Cardiac septum (tissue), 1 donor: ENCODE results near the gene DUSP22. TPM values are rescaled to one million over a fixed set of nuclear protein-coding genes. Genes with fewer than 3 reads are reported as not detected.

Source experiments
- DNase-seq: peaks from one replicate; pipeline ENCODE4 v3.0.0-alpha.2; 2020; ENCODE audit warnings: low spot score
- intact Hi-C: fragments of 100-400 bp; cut with DNase I; formaldehyde crosslinking; loops from one replicate; pipeline ENCODE4 v1.14.0; 2022
- total RNA-seq: library from RNA; stranded (reverse); fragmentation: NEBNext Ultra II Directional; extraction: Animal tissue kit (Norgen Biotek cat#: 25700); gene quantifications from one replicate; pipeline ENCODE4 v1.2.1, GENCODE V29; 2021
- donor health status: DM: no; HTN: no; CAD: no.

The DUSP22 gene
- total RNA-seq, 1 donor from 2014 or later = 49.2 TPM

- intact Hi-C loops = no loop called here
- DNase-seq = no peak
Measured at GRCh38 chr6:355373-356208, 63.3 kb downstream of the DUSP22 start.

DNA sequence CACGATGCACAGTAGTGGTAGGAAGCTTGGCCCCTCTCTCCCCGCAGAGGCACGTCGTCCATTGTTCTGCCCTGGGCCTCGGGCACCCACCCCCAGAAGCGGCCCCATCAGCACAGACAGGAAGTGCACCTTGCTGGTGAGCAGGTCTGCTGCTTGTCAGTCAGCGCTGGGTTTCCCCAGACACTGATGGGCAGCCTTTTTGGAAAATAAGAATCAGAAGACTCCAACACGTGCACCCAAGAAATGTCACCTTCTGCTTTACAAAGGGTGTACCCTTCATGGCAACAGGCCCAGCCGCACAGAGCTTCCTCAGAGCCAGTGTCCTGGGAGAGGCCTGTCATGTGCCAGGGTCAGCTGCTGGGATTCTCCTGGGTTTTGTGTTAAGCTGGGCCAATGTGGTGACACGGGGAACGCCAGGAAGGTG lies 64.6 kb downstream of the DUSP22 start:
- peak; percentile 77 for DNase-seq
- intact Hi-C loops = no loop called here

GRCh38 chr6:357261-357790 lies 65.0 kb downstream of the DUSP22 start:
- no peak for DNase-seq
- intact Hi-C loops = no loop called here

- intact Hi-C loops = no loop called here
Measured at GRCh38 chr6:357791-358341, 65.6 kb downstream of the DUSP22 start.

GRCh38 chr6:358432-358831 lies 66.1 kb downstream of the DUSP22 start:
- intact Hi-C loops = no loop called here
- no peak for DNase-seq

More at GRCh38 chr6:357791-358341, 65.6 kb downstream of the DUSP22 start:
- no peak for DNase-seq

DNA sequence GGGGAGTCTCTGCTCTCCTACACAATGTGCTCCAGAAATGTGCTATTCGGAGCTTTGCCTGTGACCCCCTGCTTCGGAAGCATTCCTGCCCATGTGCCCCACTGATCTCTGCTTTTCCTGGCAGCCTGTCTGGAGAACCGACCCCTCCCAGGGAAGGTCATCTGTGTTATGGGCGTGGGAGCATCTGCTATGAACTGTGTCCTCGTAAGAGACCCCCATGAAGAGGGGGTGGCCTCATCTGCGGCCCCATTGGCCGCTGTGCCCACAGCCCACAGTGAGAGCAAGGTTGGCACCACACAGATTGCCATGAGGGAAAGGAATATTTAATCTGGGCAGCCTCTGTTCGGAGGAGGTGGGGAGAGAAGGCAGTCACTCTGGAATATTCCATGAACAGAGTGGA lies 66.6 kb downstream of the DUSP22 start:
- intact Hi-C loops = no loop called here

GRCh38 chr6:359261-360035 lies 67.2 kb downstream of the DUSP22 start:
- intact Hi-C loops = no loop called here
- DNase-seq = no peak

More for the DNA sequence above, 66.6 kb downstream of the DUSP22 start:
- no peak for DNase-seq

- intact Hi-C loops = no loop called here
- no peak for DNase-seq
Measured at GRCh38 chr6:360349-360748, 68.1 kb downstream of the DUSP22 start.

DNA sequence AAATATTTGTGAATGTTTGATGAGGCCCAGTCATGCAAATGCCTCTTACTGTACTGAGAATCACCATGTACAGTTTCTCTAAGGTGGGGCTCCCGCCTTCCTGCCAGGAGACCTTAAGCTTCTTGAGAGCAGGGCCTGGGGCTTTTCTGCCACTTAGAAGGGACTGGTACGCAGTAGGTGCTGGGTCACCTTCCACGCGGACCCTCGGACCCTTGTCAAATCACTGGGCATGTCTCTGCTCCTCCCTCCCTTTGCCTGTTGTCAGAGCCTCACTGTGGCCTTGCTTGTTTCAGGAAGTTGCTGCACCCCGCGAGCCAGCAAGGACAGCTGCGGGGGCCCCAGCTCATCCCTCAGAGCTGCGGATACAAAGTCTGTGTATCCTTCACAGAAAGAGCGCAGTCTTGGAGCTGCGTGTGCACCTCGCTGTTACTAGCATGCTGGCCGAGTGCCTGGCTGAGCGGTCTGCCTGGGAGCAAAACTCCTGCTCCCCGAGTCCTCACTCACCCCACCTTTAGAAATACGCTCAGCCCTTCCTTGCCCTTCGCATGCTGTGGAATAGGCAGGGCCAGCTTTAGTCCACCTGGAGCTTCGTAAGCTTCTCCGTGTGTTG lies 68.6 kb downstream of the DUSP22 start:
- intact Hi-C loops = no loop called here
- no peak for DNase-seq

- no peak for DNase-seq
- intact Hi-C loops = no loop called here
Measured at GRCh38 chr6:361411-362132, 69.3 kb downstream of the DUSP22 start.

DNA sequence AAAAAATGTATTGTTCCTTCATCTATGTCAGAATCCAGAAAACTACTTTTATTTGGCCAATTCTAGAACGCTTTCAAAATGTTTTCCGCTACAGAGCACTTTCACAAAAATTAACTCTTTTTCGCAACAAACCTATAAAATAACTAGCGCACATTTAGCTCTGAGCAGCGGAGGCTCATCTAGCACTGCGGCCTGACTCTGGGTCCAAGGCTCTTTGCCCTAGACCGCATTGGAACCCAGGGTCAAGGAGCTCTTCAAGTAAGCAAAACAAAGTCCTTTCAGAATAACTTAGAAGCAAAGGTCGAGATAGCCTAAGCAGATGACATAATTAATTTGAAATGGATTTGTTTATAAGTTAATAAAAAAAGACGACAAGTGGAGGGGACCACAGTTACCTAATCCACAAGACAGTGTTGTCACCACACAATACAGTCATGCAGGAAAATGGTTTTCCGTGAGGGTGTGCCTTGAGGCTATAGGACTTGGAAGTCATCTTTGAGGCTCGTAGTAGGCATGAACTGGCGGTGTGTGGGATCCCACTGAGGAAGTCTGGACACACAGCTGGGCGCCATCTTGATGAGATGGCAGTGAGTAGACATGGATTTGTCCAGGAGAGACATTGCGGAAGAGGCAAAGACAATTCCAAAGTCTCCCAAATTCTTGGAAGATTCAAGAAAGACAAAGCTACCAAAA lies 70.1 kb downstream of the DUSP22 start:
- DNase-seq = no peak
- intact Hi-C loops = no loop called here

GRCh38 chr6:362924-363249 lies 70.6 kb downstream of the DUSP22 start:
- intact Hi-C loops = no loop called here
- no peak for DNase-seq

GRCh38 chr6:363291-363690 lies 71.0 kb downstream of the DUSP22 start:
- intact Hi-C loops = no loop called here
- DNase-seq = no peak

- intact Hi-C loops = no loop called here
- DNase-seq = no peak
Measured at GRCh38 chr6:363909-364308, 71.6 kb downstream of the DUSP22 start.

- intact Hi-C loops = no loop called here
- DNase-seq = no peak
Measured at GRCh38 chr6:364609-365540, 72.6 kb downstream of the DUSP22 start.

DNA sequence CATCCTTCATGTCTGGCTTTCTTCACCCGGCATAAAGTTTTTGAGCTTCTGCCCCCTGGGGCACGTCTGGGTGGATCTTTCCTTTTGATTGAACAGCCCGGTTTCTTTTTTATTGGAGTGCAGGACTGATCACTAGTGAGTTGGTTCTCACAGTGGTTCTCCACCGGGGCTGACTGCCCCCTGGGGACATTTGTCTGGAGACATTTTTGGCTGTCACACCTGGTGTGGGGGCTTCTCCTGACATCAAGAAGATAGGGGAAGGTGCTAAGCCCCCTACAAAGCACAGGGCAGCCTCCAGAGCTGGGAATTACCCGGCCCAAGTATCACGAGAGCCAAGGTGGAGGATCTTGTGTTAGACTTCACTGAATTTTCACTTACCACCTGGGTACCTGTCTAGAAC lies 73.5 kb downstream of the DUSP22 start:
- intact Hi-C loops = no loop called here
- no peak for DNase-seq

GRCh38 chr6:366389-367297 lies 74.4 kb downstream of the DUSP22 start:
- no peak for DNase-seq
- intact Hi-C loops = no loop called here
